Measurements from ENCODE around the gene DHFR2.
A peak's percentile ranks its signal among the peaks of the same experiment; 100 is the strongest.

DNA sequence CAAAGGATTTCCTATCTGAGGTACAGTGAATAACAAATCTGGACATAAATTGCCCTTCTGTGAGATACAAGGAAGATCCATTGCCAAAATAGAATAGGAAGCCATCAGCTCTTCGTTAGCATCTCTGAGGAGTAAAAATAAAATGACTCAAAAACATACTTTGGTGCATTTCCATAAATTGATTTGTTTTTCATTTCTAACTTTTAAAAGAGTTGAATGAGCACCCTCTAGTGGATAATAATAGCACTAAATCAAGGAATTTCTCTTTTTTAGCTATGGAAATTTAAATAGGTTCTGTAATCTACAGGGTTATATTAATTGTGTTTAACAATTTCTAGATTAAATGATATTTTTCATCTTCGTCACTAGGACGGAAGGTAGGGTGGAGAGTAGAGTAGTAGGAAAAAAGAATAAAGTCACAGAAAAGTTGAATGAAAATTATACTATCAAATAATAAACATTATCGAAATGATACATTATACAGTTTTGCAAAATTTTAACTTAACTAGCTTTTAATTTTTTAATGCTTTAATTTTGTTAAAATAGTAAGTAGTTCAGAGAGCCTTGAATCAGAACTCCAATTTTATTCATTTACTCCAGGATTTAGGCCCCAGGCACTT is 6.6 kb upstream of the DHFR2 start:
- TF ChIP-seq, protein P1, sequence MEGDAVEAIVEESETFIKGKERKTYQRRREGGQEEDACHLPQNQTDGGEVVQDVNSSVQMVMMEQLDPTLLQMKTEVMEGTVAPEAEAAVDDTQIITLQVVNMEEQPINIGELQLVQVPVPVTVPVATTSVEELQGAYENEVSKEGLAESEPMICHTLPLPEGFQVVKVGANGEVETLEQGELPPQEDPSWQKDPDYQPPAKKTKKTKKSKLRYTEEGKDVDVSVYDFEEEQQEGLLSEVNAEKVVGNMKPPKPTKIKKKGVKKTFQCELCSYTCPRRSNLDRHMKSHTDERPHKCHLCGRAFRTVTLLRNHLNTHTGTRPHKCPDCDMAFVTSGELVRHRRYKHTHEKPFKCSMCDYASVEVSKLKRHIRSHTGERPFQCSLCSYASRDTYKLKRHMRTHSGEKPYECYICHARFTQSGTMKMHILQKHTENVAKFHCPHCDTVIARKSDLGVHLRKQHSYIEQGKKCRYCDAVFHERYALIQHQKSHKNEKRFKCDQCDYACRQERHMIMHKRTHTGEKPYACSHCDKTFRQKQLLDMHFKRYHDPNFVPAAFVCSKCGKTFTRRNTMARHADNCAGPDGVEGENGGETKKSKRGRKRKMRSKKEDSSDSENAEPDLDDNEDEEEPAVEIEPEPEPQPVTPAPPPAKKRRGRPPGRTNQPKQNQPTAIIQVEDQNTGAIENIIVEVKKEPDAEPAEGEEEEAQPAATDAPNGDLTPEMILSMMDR (IDR thresholded peaks at IDR 0.05), result peak; percentile 42 to 69 (median 56)
- no peak for TF ChIP-seq POLR2A (IDR thresholded peaks at IDR 0.05)
